Measurements from ENCODE around the gene PSME3. TPM values are rescaled to one million over a fixed set of nuclear protein-coding genes. Genes with fewer than 3 reads are reported as not detected.

The PSME3 gene
- total and polyA plus RNA-seq, 2 of the 13 experiments (the other 11 are each of a cell fraction or from before 2014, with no cell fraction given): 66.3 to 135 TPM

- TF ChIP-seq, protein P1, sequence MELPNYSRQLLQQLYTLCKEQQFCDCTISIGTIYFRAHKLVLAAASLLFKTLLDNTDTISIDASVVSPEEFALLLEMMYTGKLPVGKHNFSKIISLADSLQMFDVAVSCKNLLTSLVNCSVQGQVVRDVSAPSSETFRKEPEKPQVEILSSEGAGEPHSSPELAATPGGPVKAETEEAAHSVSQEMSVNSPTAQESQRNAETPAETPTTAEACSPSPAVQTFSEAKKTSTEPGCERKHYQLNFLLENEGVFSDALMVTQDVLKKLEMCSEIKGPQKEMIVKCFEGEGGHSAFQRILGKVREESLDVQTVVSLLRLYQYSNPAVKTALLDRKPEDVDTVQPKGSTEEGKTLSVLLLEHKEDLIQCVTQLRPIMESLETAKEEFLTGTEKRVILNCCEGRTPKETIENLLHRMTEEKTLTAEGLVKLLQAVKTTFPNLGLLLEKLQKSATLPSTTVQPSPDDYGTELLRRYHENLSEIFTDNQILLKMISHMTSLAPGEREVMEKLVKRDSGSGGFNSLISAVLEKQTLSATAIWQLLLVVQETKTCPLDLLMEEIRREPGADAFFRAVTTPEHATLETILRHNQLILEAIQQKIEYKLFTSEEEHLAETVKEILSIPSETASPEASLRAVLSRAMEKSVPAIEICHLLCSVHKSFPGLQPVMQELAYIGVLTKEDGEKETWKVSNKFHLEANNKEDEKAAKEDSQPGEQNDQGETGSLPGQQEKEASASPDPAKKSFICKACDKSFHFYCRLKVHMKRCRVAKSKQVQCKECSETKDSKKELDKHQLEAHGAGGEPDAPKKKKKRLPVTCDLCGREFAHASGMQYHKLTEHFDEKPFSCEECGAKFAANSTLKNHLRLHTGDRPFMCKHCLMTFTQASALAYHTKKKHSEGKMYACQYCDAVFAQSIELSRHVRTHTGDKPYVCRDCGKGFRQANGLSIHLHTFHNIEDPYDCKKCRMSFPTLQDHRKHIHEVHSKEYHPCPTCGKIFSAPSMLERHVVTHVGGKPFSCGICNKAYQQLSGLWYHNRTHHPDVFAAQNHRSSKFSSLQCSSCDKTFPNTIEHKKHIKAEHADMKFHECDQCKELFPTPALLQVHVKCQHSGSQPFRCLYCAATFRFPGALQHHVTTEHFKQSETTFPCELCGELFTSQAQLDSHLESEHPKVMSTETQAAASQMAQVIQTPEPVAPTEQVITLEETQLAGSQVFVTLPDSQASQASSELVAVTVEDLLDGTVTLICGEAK (IDR thresholded peaks at IDR 0.05): no peak
- TF ChIP-seq, protein P1 (CRISPR knock-in tag; IDR thresholded peaks at IDR 0.05): no peak; the same call in none of the 2 replicates
- TF ChIP-seq THYN1 (CRISPR knock-in tag; IDR thresholded peaks at IDR 0.05; ENCODE audit: borderline replicate concordance, low read depth): no peak
- TF ChIP-seq KDM2A (CRISPR knock-in tag; IDR thresholded peaks at IDR 0.05; ENCODE audit: borderline replicate concordance, low read depth): no peak; the same call in 1 of the 2 replicates
- TF ChIP-seq SNRNP70 (IDR thresholded peaks at IDR 0.05; ENCODE audit: low read depth, low read length): no peak
- TF ChIP-seq HHEX (CRISPR knock-in tag; IDR thresholded peaks at IDR 0.05): no peak
- TF ChIP-seq MAF1 (CRISPR knock-in tag; IDR thresholded peaks at IDR 0.05; ENCODE audit: borderline replicate concordance): no peak
- no peak for TF ChIP-seq ZNF446 (CRISPR knock-in tag; IDR thresholded peaks at IDR 0.05)
- TF ChIP-seq TBX2 (CRISPR knock-in tag; IDR thresholded peaks at IDR 0.05; ENCODE audit: borderline replicate concordance): peak; percentile 69
- no peak for TF ChIP-seq SIX4 (CRISPR knock-in tag; IDR thresholded peaks at IDR 0.05)
- TF ChIP-seq ZNF34 (CRISPR knock-in tag; IDR thresholded peaks at IDR 0.05; ENCODE audit: borderline replicate concordance): no peak
- TF ChIP-seq BRD4 (CRISPR knock-in tag; IDR thresholded peaks at IDR 0.05): 0 out of 2 replicates have a peak, but pooled peaks have one; percentile 16
- TF ChIP-seq, protein P2, sequence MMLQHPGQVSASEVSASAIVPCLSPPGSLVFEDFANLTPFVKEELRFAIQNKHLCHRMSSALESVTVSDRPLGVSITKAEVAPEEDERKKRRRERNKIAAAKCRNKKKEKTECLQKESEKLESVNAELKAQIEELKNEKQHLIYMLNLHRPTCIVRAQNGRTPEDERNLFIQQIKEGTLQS (CRISPR knock-in tag; IDR thresholded peaks at IDR 0.05): peak; percentile 21; the same call in 1 of the 2 replicates
- TF ChIP-seq, protein P3, sequence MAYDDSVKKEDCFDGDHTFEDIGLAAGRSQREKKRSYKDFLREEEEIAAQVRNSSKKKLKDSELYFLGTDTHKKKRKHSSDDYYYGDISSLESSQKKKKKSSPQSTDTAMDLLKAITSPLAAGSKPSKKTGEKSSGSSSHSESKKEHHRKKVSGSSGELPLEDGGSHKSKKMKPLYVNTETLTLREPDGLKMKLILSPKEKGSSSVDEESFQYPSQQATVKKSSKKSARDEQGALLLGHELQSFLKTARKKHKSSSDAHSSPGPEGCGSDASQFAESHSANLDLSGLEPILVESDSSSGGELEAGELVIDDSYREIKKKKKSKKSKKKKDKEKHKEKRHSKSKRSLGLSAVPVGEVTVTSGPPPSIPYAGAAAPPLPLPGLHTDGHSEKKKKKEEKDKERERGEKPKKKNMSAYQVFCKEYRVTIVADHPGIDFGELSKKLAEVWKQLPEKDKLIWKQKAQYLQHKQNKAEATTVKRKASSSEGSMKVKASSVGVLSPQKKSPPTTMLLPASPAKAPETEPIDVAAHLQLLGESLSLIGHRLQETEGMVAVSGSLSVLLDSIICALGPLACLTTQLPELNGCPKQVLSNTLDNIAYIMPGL (CRISPR knock-in tag; IDR thresholded peaks at IDR 0.05; ENCODE audit: borderline replicate concordance in 1 of 2, low read depth in 1 of 2): peak; percentile 42 to 44; a peak in 1 of 4 replicates
- no peak for TF ChIP-seq FIP1L1 (IDR thresholded peaks at IDR 0.05; ENCODE audit: borderline replicate concordance, insufficient read depth, low read depth, low read length)
- TF ChIP-seq NR2C2 (CRISPR knock-in tag; IDR thresholded peaks at IDR 0.05; ENCODE audit: borderline replicate concordance): peak; percentile 84
- no peak for TF ChIP-seq GATA4 (IDR thresholded peaks at IDR 0.05; ENCODE audit: borderline replicate concordance, low read depth)
- TF ChIP-seq ZNF550 (CRISPR knock-in tag; IDR thresholded peaks at IDR 0.05; ENCODE audit: borderline replicate concordance): 0 out of 2 replicates have a peak, but pooled peaks have one; percentile 79
- no peak for TF ChIP-seq ZNF230 (CRISPR knock-in tag; IDR thresholded peaks at IDR 0.05)
Observed at GRCh38 chr17:42855048-42855596, 21.9 kb downstream of the PSME3 start (continued).

Measured in HepG2 (cell line).